GM19023 (cell line): ENCODE results near the gene TRIM67.
"Not testable (repeated sequence)": the region's sequence is repeated elsewhere in the genome, so short reads cannot be mapped to it uniquely, and the experiment has no call there.

Experiments
- ATAC-seq: cut with Tn5 transposase; IDR thresholded peaks from one replicate; pipeline ENCODE4 v1.9.1; 2021; ENCODE audit warnings: mild to moderate bottlenecking, moderate library complexity; ENCODE audit not compliant: unreplicated experiment

TRIM67 gene

GRCh38 chr1:231157311-231157710 lies 4.5 kb upstream of the TRIM67 start:
- ATAC-seq = no peak

DNA sequence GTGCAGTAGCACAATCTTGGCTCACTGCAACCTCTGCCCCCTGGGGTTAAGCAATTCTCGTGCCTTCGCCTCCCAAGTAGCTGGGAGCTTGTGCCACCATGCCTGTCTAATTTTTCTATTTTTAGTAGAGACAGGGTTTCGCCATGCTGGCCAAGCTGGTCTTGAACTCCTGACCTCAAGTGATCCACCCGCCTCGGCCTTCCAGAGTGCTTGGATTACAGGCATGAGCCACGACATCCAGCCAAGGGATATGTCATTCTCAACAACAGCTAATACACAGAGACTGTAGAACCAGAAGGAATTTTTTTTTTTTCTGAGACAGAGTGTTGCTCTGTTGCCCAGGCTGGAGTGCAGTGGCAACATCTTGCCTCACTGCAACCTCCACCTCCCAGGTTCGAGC lies 3.7 kb upstream of the TRIM67 start:
- not testable (repeated sequence) for ATAC-seq

DNA sequence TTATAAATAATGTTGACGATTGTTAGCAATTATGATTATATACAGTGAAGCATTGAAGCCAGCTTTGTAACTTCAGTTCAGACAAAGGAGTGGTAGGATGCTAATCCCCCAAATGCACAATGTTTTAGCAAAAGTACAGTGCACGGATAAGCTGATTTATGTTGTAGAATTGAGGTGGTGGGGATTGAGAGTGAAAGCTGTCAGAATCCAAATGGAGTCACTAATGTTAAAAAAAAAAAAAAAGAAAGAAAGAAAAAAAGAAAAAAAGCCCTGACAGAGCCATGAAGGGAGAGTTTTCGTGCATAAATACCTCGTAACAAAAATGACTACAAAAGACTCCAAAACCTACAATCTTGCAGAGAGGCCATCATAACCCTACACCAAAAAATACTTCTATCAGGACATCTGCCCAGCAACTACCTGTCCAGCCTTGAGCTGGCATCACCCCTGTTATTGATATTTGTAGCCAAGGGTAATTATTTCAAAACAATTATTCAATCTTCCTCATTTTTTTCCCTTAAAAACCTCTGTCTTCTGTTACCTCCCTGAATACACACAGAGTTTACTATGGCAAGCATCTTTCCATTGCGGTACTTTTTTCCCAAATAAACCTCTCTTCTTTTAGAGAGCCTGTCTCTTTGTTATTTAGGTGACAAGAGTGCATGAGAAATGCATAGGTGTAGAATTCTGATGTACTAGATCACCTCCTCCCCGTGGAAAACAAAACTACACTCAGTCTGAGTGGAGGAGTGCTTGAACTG lies 2.5 kb upstream of the TRIM67 start:
- ATAC-seq = no peak

DNA sequence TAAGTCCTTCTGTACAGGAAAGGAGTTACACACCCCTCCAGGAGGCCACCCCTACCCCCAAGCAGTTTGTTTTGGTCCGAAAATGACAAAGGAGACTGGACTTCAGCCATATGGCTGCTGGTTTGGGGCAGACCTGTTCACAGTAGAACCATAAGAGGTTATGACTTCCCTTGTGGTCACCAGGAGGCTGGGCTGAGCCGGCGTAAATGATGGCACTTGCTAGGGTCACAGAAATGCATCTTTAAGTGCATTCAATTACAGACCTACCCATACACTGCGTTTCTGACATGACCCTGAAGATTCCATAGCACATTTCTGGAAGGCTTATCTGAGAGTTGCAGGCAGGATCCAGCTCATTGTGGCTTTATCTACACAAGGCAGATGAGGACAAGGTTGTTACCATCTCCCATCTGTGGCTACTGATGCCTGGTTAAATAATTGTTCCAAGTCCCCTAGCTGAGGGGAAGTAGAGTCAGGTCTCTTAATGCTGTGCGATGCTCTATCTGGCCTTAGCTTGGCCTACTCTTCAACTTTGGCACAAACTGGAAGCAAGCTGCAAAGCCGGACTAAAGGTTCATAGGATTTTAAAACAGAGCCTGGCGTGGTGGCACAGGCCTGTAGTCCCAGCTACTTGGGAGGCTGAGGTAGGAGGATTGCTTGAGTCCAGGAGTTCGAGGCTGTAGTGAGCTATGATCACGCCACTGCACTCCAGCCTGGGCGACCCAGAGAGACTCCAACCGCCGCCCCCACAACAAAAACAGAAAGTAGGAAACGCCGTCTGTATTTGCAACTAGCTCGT lies 1.7 kb upstream of the TRIM67 start:
- ATAC-seq = no peak

DNA sequence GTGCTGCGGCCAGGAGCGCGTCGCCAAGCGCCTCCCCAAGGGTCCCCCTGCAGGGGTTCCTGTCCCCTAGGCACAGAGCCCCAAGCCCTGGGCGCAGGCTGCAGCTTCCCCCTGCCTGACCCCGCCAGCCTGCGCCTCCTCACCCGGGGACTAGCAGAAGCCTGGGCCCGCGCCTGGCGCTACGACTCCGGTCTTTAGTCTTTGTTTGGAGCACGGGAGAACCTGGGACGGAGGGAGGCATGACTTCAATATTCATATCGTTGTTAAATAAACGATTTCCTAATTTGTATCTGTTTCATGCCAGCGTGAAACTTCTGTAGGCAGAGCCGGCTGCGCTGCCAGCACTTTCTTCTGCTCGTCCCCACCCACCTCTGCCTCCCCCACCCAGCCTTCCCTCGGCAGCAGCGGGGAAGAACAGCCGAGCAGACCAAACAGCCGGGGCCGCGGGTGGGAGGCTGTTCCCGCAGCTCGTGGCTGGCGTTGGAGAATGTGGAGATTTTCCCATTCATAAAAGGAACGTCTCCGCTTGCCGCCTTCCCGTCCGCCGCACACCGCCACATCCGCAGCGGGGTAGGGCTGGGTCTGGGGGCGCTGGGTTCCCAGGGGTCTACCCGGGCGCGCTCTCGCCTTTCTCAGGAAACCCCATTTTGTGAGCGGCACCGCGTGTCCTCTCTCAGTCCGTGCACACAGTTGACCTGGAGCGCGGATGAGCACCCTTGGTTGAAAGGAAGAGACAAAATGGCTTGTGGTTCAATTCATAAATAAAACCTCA lies 777 bp upstream of the TRIM67 start:
- ATAC-seq = no peak

DNA sequence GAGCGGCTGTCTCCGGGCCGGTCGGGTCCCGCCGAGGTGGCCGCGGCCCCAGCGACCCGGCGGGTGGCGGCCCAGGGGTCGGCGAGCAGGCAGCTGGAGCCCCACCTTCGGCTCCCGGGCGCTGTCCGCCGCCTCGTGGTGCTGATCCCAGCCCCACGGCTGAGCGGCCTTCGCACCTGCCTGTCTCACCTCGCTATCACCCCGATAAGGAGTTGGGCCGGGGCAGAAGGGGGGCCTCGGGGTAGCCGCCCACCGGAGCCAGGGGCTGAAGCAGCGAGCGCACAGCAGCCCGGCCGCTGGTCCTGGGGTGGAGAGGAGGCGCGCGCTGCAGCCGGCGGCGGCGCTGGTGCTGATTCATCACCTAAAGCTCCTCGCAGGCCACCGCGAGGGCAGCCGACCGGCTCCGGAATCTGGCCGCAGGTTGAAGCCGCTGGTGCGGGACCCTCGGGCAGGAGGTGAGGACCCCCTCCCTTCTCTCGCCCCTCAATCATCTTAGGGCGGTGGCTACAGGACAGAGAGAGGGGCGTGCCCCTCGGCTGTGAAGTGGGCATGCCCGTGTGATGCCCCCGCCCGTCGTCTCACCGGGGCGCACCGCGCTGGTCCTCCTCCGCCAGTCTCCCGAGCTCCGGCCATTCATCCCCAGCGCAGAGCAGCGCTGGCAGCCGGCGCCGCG lies 575 bp downstream of the TRIM67 start:
- ATAC-seq = no peak

DNA sequence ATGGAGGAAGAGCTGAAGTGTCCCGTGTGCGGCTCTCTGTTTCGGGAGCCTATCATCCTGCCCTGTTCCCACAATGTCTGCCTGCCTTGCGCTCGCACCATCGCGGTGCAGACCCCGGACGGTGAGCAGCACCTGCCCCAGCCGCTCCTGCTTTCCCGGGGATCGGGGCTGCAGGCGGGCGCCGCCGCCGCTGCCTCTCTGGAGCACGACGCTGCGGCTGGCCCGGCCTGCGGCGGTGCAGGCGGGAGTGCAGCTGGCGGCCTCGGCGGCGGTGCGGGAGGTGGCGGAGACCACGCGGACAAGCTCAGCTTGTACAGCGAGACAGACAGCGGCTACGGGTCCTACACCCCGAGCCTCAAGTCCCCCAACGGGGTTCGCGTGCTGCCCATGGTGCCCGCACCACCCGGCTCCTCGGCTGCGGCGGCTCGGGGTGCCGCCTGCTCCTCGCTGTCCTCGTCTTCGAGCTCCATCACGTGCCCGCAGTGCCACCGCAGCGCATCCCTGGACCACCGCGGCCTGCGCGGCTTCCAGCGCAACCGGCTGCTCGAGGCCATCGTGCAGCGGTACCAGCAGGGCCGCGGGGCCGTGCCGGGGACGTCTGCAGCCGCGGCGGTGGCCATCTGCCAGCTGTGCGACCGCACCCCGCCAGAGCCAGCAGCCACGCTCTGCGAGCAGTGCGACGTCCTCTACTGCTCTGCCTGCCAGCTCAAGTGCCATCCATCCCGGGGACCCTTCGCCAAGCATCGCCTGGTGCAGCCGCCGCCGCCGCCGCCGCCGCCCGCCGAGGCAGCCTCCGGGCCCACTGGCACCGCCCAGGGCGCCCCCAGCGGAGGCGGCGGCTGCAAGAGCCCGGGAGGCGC lies 1.3 kb downstream of the TRIM67 start:
- ATAC-seq = no peak

DNA sequence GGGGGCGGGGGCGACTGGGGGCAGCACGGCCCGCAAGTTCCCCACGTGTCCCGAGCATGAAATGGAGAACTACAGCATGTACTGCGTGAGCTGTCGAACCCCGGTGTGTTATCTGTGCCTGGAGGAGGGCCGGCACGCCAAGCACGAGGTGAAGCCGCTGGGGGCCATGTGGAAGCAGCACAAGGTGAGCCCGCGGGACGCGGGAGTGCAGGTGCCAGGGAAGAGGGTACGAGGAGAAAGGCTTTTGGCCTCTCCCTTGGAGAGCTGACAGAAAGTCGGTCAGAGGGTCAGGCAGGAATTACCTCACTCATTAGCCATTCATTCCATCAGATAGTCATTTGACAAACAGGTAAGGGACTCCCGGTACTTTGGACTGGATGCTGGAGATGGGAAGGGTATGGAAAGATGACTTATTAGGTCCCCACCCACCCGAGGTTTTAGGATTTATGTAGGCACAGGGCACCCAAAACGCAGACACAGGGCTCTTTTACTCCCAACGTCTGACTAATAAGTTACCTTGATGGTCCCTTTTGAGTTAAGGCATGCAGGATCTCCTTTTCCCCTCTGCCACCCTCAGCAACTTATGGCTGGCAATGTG lies 2.1 kb downstream of the TRIM67 start:
- ATAC-seq = no peak

GRCh38 chr1:231165371-231165770 lies 3.5 kb downstream of the TRIM67 start:
- ATAC-seq = no peak

- no peak for ATAC-seq
Measured at GRCh38 chr1:231166398-231166797, 4.5 kb downstream of the TRIM67 start.

GRCh38 chr1:231170875-231171274 lies 9.0 kb downstream of the TRIM67 start:
- ATAC-seq = no peak

GRCh38 chr1:231171623-231172197 lies 9.9 kb downstream of the TRIM67 start:
- ATAC-seq = no peak

- ATAC-seq = no peak
Measured at GRCh38 chr1:231172411-231172810, 10.6 kb downstream of the TRIM67 start.

GRCh38 chr1:231176421-231176820 lies 14.6 kb downstream of the TRIM67 start:
- no peak for ATAC-seq

DNA sequence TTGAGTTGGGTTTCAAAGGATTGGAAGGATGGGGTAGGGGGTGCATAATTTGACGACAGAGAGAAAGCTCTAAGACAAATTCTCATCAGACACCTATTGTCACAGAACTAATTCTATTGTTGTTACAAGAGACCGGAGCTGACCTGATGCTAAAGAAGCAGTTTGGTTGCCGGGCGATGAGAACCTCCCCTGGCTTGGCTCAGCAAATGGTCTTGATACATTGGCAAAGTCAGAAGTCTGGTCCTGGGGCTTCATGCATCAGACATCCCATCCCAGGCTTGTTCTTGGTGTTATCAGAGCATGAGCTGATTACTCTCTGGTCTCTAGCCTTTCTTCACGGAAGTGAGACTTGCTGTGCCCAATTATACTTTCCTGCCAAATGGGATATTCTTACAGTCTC lies 15.4 kb downstream of the TRIM67 start:
- no peak for ATAC-seq

- ATAC-seq = no peak
Measured at GRCh38 chr1:231177936-231178335, 16.1 kb downstream of the TRIM67 start.

GRCh38 chr1:231178970-231179369 lies 17.1 kb downstream of the TRIM67 start:
- no peak for ATAC-seq

- ATAC-seq = no peak
Measured at GRCh38 chr1:231180034-231180433, 18.2 kb downstream of the TRIM67 start.

GRCh38 chr1:231181271-231181670 lies 19.4 kb downstream of the TRIM67 start:
- no peak for ATAC-seq
